SK-N-SH treated with all-trans-retinoic acid at 6 μM for 48 hours (cell line): ENCODE results near the gene ARHGEF2.
A peak's percentile ranks its signal among the peaks of the same experiment; 100 is the strongest.

Source experiments
- ATAC-seq: fragments of 200-7000 bp; cut with Tn5 transposase; 3 replicates; pipeline ENCODE4 v1.9.1; 2020; ENCODE audit warnings: mild to moderate bottlenecking, moderate library complexity
- ARNTL ChIP-seq: fragments of 450-650 bp; formaldehyde crosslinking; IDR thresholded peaks from 2 replicates; pipeline ENCODE4 v1.5.0; 2020; ENCODE audit warnings: low read depth, mild to moderate bottlenecking, moderate library complexity, borderline replicate concordance
- BACH2 ChIP-seq: fragments of 250-450 bp; sonication (Bioruptor Pico); IDR thresholded peaks from 2 replicates; pipeline ENCODE4 v1.9.0; 2021; ENCODE audit warnings: mild to moderate bottlenecking, borderline replicate concordance
- CREB5 ChIP-seq: fragments of 250-450 bp; sonication (Bioruptor Pico); IDR thresholded peaks from 2 replicates; pipeline ENCODE4 v1.5.1; 2020; ENCODE audit warnings: low read depth, mild to moderate bottlenecking, moderate library complexity
- CSDC2 ChIP-seq: fragments of 250-450 bp; sonication (Bioruptor Pico); IDR thresholded peaks from 2 replicates; pipeline ENCODE4 v1.5.0; 2020; ENCODE audit warnings: mild to moderate bottlenecking, moderate library complexity
- ESRRG ChIP-seq: fragments of 250-450 bp; sonication (Bioruptor Pico); IDR thresholded peaks from 2 replicates; pipeline ENCODE4 v1.6.1; 2021; ENCODE audit warnings: mild to moderate bottlenecking
- ISL1 ChIP-seq: fragments of 250-450 bp; sonication (Bioruptor Pico); IDR thresholded peaks from 2 replicates; pipeline ENCODE4 v2.1.2; 2022; ENCODE audit warnings: mild to moderate bottlenecking, moderate library complexity
- OSR1 ChIP-seq: fragments of 250-450 bp; sonication (Bioruptor Pico); IDR thresholded peaks from 2 replicates; pipeline ENCODE4 v1.8.0; 2022; ENCODE audit warnings: moderate library complexity, mild to moderate bottlenecking, inconsistent platforms
- PATZ1 ChIP-seq: fragments of 250-450 bp; sonication (Bioruptor Pico); IDR thresholded peaks from 2 replicates; pipeline ENCODE4 v1.8.0; 2020; ENCODE audit warnings: mild to moderate bottlenecking, moderate library complexity, borderline replicate concordance
- POU6F1 ChIP-seq: fragments of 250-450 bp; sonication (Bioruptor Pico); IDR thresholded peaks from 2 replicates; pipeline ENCODE4 v1.8.0; 2021; ENCODE audit warnings: low read depth, mild to moderate bottlenecking, moderate library complexity, borderline replicate concordance
- PPARA ChIP-seq: fragments of 250-450 bp; sonication (Bioruptor Pico); IDR thresholded peaks from 2 replicates; pipeline ENCODE4 v1.5.0; 2020; ENCODE audit warnings: mild to moderate bottlenecking, borderline replicate concordance
- RARB ChIP-seq: fragments of 250-450 bp; sonication (Bioruptor Pico); IDR thresholded peaks from 2 replicates; pipeline ENCODE4 v1.8.0; 2021; ENCODE audit warnings: mild to moderate bottlenecking, moderate library complexity
- SNAI2 ChIP-seq: fragments of 250-450 bp; sonication (Bioruptor Pico); IDR thresholded peaks from 2 replicates; pipeline ENCODE4 v1.5.0; 2020; ENCODE audit warnings: mild to moderate bottlenecking, moderate library complexity
- TCF4 ChIP-seq: fragments of 250-450 bp; sonication (Bioruptor Pico); IDR thresholded peaks from 2 replicates; pipeline ENCODE4 v1.8.0; 2021; ENCODE audit warnings: mild to moderate bottlenecking, moderate library complexity, borderline replicate concordance
- TOX ChIP-seq: fragments of 250-450 bp; sonication (Bioruptor Pico); IDR thresholded peaks from 2 replicates; pipeline ENCODE4 v1.8.0; 2021; ENCODE audit warnings: mild to moderate bottlenecking, moderate library complexity, borderline replicate concordance
- ZFP3 ChIP-seq: fragments of 250-450 bp; sonication (Bioruptor Pico); IDR thresholded peaks from 2 replicates; pipeline ENCODE4 v1.5.0; 2020; ENCODE audit warnings: mild to moderate bottlenecking, moderate library complexity
- ZFP30 ChIP-seq: fragments of 450-650 bp; formaldehyde crosslinking; IDR thresholded peaks from 2 replicates; pipeline ENCODE4 v1.5.0; 2022; ENCODE audit warnings: mild to moderate bottlenecking, moderate library complexity
- ZNF565 ChIP-seq: fragments of 450-650 bp; formaldehyde crosslinking; conservative IDR thresholded peaks from 2 replicates; pipeline ENCODE4 v1.5.0; 2020; ENCODE audit warnings: low read depth, mild to moderate bottlenecking, moderate library complexity
- ZNF70 ChIP-seq: fragments of 450-650 bp; formaldehyde crosslinking; IDR thresholded peaks from 2 replicates; pipeline ENCODE4 v1.5.0; 2020; ENCODE audit warnings: mild to moderate bottlenecking, moderate library complexity
- ZNF8 ChIP-seq: fragments of 450-650 bp; formaldehyde crosslinking; IDR thresholded peaks from 2 replicates; pipeline ENCODE4 v1.5.0; 2020; ENCODE audit warnings: mild to moderate bottlenecking, moderate library complexity

Gene ARHGEF2

DNA sequence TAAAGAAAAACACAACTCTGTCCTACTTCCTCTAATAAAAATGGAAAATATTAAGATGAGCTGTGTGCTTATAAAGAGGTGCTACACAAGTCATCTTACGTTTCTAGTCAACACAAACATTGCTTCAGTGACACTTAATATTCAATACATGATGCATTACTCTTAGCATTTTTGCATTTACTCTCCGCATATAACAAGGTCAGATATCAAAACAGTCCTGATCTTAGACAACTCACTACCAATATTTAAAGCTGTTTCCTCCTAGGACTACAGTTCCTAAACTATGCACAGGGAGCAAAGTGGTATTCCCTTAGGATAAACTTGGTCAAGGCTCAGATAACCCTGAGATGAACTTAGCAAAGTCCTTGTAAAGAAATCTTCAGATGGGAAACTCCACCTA is 79.5 kb downstream of the ARHGEF2 start:
- TF ChIP-seq ESRRG (no peak), TCF4 (CRISPR knock-in tag) (no peak)
- ATAC-seq = no peak

- no peak for TF ChIP-seq POU6F1
- no peak for TF ChIP-seq ZNF565 (CRISPR knock-in tag)
- no peak for TF ChIP-seq ZNF70 (CRISPR knock-in tag)
- TF ChIP-seq ZFP30 (CRISPR knock-in tag) = no peak
- TF ChIP-seq ARNTL (CRISPR knock-in tag) = no peak
- no peak for TF ChIP-seq OSR1 (CRISPR knock-in tag)
- TF ChIP-seq RARB = no peak
- TF ChIP-seq CSDC2 = no peak
- no peak for TF ChIP-seq CREB5 (CRISPR knock-in tag)
- no peak for TF ChIP-seq BACH2 (CRISPR knock-in tag)
- no peak for TF ChIP-seq ISL1
- no peak for TF ChIP-seq PPARA (CRISPR knock-in tag)
- TF ChIP-seq PATZ1 (CRISPR knock-in tag) = no peak
- TF ChIP-seq TOX = no peak
- TF ChIP-seq ZNF8 (CRISPR knock-in tag) = no peak
- TF ChIP-seq ESRRG = no peak
- TF ChIP-seq ZFP3 (CRISPR knock-in tag) = no peak
- TF ChIP-seq SNAI2 (CRISPR knock-in tag) = no peak
These were observed 80.6 kb downstream of the ARHGEF2 start for GRCh38 chr1:155897746-155898145.

More at GRCh38 chr1:155897746-155898145, 80.6 kb downstream of the ARHGEF2 start:
- peak; percentile 24; the same call in 1 of the 3 replicates for ATAC-seq
